ENCODE data around the gene MCOLN2. TPM values are rescaled to one million over a fixed set of nuclear protein-coding genes. Genes with fewer than 3 reads are reported as not detected.
"Not testable (repeated sequence)": the region's sequence is repeated elsewhere in the genome, so short reads cannot be mapped to it uniquely, and the experiment has no call there.

MCOLN2 gene
- total RNA-seq, 1 donor from 2014 or later: 1.6 TPM

GRCh38 chr1:85022700-85023099, 25.8 kb upstream of the MCOLN2 start:
- Mint-ChIP-seq H3K27ac (ENCODE audit: unreplicated experiment) (no peak overlapping the region), H3K4me1 (ENCODE audit: low read depth, unreplicated experiment) (no peaks in the 10 kb centered on the region), H3K27me3 (ENCODE audit: low read depth, unreplicated experiment) (no peaks in the 10 kb centered on the region), H3K4me3 (ENCODE audit: unreplicated experiment) (no peak overlapping the region), H3K9me3 (ENCODE audit: unreplicated experiment) (no peaks in the 10 kb centered on the region), H3K36me3 (ENCODE audit: low read depth, unreplicated experiment) (no peaks in the 10 kb centered on the region)
- Histone ChIP-seq H3K4me3 (ENCODE audit: insufficient read depth, low read depth, low read length) (no peak overlapping the region), H4K20me1 (ENCODE audit: insufficient read depth, low read length) (no peaks in the 10 kb centered on the region), H3K4me2 (ENCODE audit: low read length) (no peak overlapping the region), H3K9ac (ENCODE audit: low read length) (no peak overlapping the region), H3K27ac (ENCODE audit: low read depth, low read length) (no peak overlapping the region), H3K36me3 (ENCODE audit: insufficient read depth, low read length) (no peaks in the 10 kb centered on the region), H3K27me3 (ENCODE audit: insufficient read depth, low read length) (peaks cover 12% of the 10 kb centered on the region), H3K4me1 (ENCODE audit: insufficient read depth, low read length) (no peaks in the 10 kb centered on the region), H2AFZ (ENCODE audit: low read depth, low read length) (no peak overlapping the region), H3K79me2 (ENCODE audit: insufficient read depth, low read length) (no peaks in the 10 kb centered on the region), H3K9me3 (ENCODE audit: insufficient read depth, low read depth, low read length) (no peaks in the 10 kb centered on the region)
- FAIRE-seq (no peak), DNase-seq (ENCODE audit: low read depth) (no peak)
- TF ChIP-seq EZH2 (IDR thresholded peaks at IDR 0.05; ENCODE audit: insufficient read depth, low read length): no peak
- no peak for TF ChIP-seq CTCF (IDR thresholded peaks at IDR 0.05; ENCODE audit: insufficient read depth, low read depth, low read length)

GRCh38 chr1:85019994-85020393, 23.1 kb upstream of the MCOLN2 start:
- TF ChIP-seq EZH2 (IDR thresholded peaks at IDR 0.05; ENCODE audit: insufficient read depth, low read length) (no peak), CTCF (IDR thresholded peaks at IDR 0.05; ENCODE audit: insufficient read depth, low read depth, low read length) (no peak)
- no peak for DNase-seq (ENCODE audit: low read depth)
- Histone ChIP-seq H3K4me1 (ENCODE audit: insufficient read depth, low read length) (no peaks in the 10 kb centered on the region), H4K20me1 (ENCODE audit: insufficient read depth, low read length) (no peaks in the 10 kb centered on the region), H3K79me2 (ENCODE audit: insufficient read depth, low read length) (no peaks in the 10 kb centered on the region), H3K9ac (ENCODE audit: low read length) (no peak overlapping the region), H3K27me3 (ENCODE audit: insufficient read depth, low read length) (peaks cover 12% of the 10 kb centered on the region), H3K4me2 (ENCODE audit: low read length) (no peak overlapping the region), H3K9me3 (ENCODE audit: insufficient read depth, low read depth, low read length) (no peaks in the 10 kb centered on the region), H3K4me3 (ENCODE audit: insufficient read depth, low read depth, low read length) (no peak overlapping the region), H2AFZ (ENCODE audit: low read depth, low read length) (no peak overlapping the region), H3K27ac (ENCODE audit: low read depth, low read length) (no peak overlapping the region), H3K36me3 (ENCODE audit: insufficient read depth, low read length) (no peaks in the 10 kb centered on the region)
- Mint-ChIP-seq H3K4me3 (ENCODE audit: unreplicated experiment) (no peak overlapping the region), H3K36me3 (ENCODE audit: low read depth, unreplicated experiment) (no peaks in the 10 kb centered on the region), H3K9me3 (ENCODE audit: unreplicated experiment) (no peaks in the 10 kb centered on the region), H3K27me3 (ENCODE audit: low read depth, unreplicated experiment) (no peaks in the 10 kb centered on the region), H3K4me1 (ENCODE audit: low read depth, unreplicated experiment) (no peaks in the 10 kb centered on the region), H3K27ac (ENCODE audit: unreplicated experiment) (no peak overlapping the region)
- no peak for FAIRE-seq

- no peak for FAIRE-seq
Measured at GRCh38 chr1:85015826-85016225, 18.9 kb upstream of the MCOLN2 start.

GRCh38 chr1:85005641-85006040, 8.7 kb upstream of the MCOLN2 start:
- H3K27me3 ChIP-seq (ENCODE audit: insufficient read depth, low read length); H3K27ac Mint-ChIP-seq (ENCODE audit: unreplicated experiment); H3K4me1 Mint-ChIP-seq (ENCODE audit: low read depth, unreplicated experiment); H2AFZ ChIP-seq (ENCODE audit: low read depth, low read length); H3K4me3 ChIP-seq (ENCODE audit: insufficient read depth, low read depth, low read length); DNase-seq (ENCODE audit: low read depth); H3K9ac ChIP-seq (ENCODE audit: low read length); H3K27ac ChIP-seq (ENCODE audit: low read depth, low read length); H3K4me2 ChIP-seq (ENCODE audit: low read length); H3K36me3 ChIP-seq (ENCODE audit: insufficient read depth, low read length); H3K9me3 ChIP-seq (ENCODE audit: insufficient read depth, low read depth, low read length); H3K4me1 ChIP-seq (ENCODE audit: insufficient read depth, low read length); FAIRE-seq; H3K36me3 Mint-ChIP-seq (ENCODE audit: low read depth, unreplicated experiment); H4K20me1 ChIP-seq (ENCODE audit: insufficient read depth, low read length); H3K4me3 Mint-ChIP-seq (ENCODE audit: unreplicated experiment); H3K79me2 ChIP-seq (ENCODE audit: insufficient read depth, low read length): not testable (repeated sequence)
- peaks cover 31% of the 10 kb centered on the region for H3K9me3 Mint-ChIP-seq (ENCODE audit: unreplicated experiment)
- peaks cover 17% of the 10 kb centered on the region for H3K27me3 Mint-ChIP-seq (ENCODE audit: low read depth, unreplicated experiment)

More at GRCh38 chr1:85015826-85016225, 18.9 kb upstream of the MCOLN2 start:
- no peaks in the 10 kb centered on the region for H3K36me3 ChIP-seq (ENCODE audit: insufficient read depth, low read length)
- H3K9me3 ChIP-seq (ENCODE audit: insufficient read depth, low read depth, low read length): no peaks in the 10 kb centered on the region
- no peaks in the 10 kb centered on the region for H3K79me2 ChIP-seq (ENCODE audit: insufficient read depth, low read length)
- Mint-ChIP-seq H3K27ac (ENCODE audit: unreplicated experiment) (no peak overlapping the region), H3K36me3 (ENCODE audit: low read depth, unreplicated experiment) (no peaks in the 10 kb centered on the region), H3K9me3 (ENCODE audit: unreplicated experiment) (no peaks in the 10 kb centered on the region), H3K27me3 (ENCODE audit: low read depth, unreplicated experiment) (no peaks in the 10 kb centered on the region), H3K4me1 (ENCODE audit: low read depth, unreplicated experiment) (no peaks in the 10 kb centered on the region), H3K4me3 (ENCODE audit: unreplicated experiment) (no peak overlapping the region)
- H3K27me3 ChIP-seq (ENCODE audit: insufficient read depth, low read length): peaks cover 3% of the 10 kb centered on the region
- H3K4me3 ChIP-seq (ENCODE audit: insufficient read depth, low read depth, low read length): no peak overlapping the region
- H3K9ac ChIP-seq (ENCODE audit: low read length): no peak overlapping the region
- no peak for DNase-seq (ENCODE audit: low read depth)
- no peak overlapping the region for H2AFZ ChIP-seq (ENCODE audit: low read depth, low read length)
- H3K4me1 ChIP-seq (ENCODE audit: insufficient read depth, low read length): no peaks in the 10 kb centered on the region
- TF ChIP-seq EZH2 (IDR thresholded peaks at IDR 0.05; ENCODE audit: insufficient read depth, low read length) (no peak), CTCF (IDR thresholded peaks at IDR 0.05; ENCODE audit: insufficient read depth, low read depth, low read length) (no peak)
- H3K4me2 ChIP-seq (ENCODE audit: low read length): no peak overlapping the region
- no peak overlapping the region for H3K27ac ChIP-seq (ENCODE audit: low read depth, low read length)
- H4K20me1 ChIP-seq (ENCODE audit: insufficient read depth, low read length): no peaks in the 10 kb centered on the region

All from astrocyte (in vitro differentiated cells and primary cell).